ENCODE results near the gene TRPM3.

TRPM3 gene

DNA sequence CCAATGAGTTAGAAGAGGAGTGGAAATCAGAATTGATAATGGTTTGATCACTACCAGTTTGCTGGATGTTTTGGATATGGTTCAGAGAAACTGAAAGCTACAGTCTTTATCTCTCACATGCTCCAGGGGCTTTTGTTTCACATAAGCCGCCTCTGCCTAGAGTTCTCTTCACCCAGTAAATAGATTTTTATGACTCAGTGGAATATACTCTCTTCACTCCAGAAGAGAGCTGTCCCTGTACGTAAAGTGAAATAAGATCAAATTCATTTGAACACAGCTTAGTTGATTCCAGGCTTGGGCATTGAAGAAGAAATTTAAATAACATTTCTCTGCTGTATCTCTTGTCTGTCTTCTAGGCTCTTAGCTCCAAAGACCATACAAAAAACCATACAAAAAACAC, 184.9 kb downstream of the TRPM3 start:
- no peaks in the 10 kb centered on the region for H3K36me3 ChIP-seq (ENCODE audit: insufficient read depth, low read length)
- no peak overlapping the region for H3K9ac ChIP-seq (ENCODE audit: low read depth, low read length)
- H3K9me3 ChIP-seq (ENCODE audit: control insufficient read depth, insufficient read depth, low read length): no peaks in the 10 kb centered on the region
- H3K4me1 ChIP-seq (ENCODE audit: insufficient read depth, low read length): peaks cover 22% of the 10 kb centered on the region

DNA sequence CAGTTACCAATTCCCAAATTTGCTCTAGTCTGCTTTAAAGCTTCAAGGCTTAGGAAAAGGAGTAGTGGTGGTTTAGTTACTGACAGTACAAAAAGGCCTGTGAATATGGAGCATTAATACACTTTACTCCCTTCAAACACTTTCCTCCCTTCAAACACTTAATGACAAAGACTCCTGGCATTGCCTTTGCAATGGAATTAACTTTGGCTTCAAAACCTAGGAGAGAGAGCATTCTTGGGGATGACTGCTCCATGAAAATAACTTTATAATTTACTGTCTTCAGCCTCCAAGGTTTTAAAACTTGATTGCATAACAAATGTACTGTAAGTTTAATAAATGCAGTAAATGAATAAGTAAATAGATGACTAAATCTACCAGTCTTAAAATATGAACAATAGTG, 185.6 kb downstream of the TRPM3 start:
- Histone ChIP-seq H3K9ac (ENCODE audit: low read depth, low read length) (no peak overlapping the region), H3K9me3 (ENCODE audit: control insufficient read depth, insufficient read depth, low read length) (no peaks in the 10 kb centered on the region), H3K36me3 (ENCODE audit: insufficient read depth, low read length) (no peaks in the 10 kb centered on the region), H3K4me1 (ENCODE audit: insufficient read depth, low read length) (peaks cover 19% of the 10 kb centered on the region)

- Histone ChIP-seq H3K9ac (ENCODE audit: low read depth, low read length) (no peak overlapping the region), H3K36me3 (ENCODE audit: insufficient read depth, low read length) (no peaks in the 10 kb centered on the region), H3K4me1 (ENCODE audit: insufficient read depth, low read length) (peaks cover 7% of the 10 kb centered on the region; the same call in 1 of the 2 replicates), H3K9me3 (ENCODE audit: control insufficient read depth, insufficient read depth, low read length) (no peaks in the 10 kb centered on the region)
Observed at GRCh38 chr9:70934642-70935041, 186.8 kb downstream of the TRPM3 start.

DNA sequence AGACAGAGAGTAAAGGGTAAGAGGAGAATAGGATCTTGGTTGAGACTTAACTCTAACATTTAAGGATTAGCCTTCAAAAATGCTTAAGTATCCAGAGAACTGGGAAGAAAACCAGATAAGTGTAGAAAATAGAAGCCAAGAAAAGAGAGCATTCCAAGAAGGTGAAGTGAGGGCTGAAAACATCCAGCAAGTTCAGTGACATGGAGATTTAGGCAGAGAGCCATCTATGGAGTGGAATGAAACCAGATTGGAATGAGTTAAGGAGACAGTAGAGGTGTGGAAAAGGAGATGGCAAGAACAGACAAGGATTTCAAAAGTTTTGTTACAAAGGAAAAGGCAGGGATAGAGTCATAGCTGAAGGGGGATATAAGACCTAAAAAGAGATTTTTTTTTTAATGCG, 188.1 kb downstream of the TRPM3 start:
- no peak overlapping the region for H3K9ac ChIP-seq (ENCODE audit: low read depth, low read length)
- H3K36me3 ChIP-seq (ENCODE audit: insufficient read depth, low read length): no peaks in the 10 kb centered on the region
- H3K4me1 ChIP-seq (ENCODE audit: insufficient read depth, low read length): peaks cover 6% of the 10 kb centered on the region; the same call in 1 of the 2 replicates
- no peaks in the 10 kb centered on the region for H3K9me3 ChIP-seq (ENCODE audit: control insufficient read depth, insufficient read depth, low read length)

GRCh38 chr9:70932097-70932496, 189.3 kb downstream of the TRPM3 start:
- no peaks in the 10 kb centered on the region for H3K36me3 ChIP-seq (ENCODE audit: insufficient read depth, low read length)
- peaks cover 6% of the 10 kb centered on the region; the same call in 1 of the 2 replicates for H3K4me1 ChIP-seq (ENCODE audit: insufficient read depth, low read length)
- H3K9ac ChIP-seq (ENCODE audit: low read depth, low read length): no peak overlapping the region
- H3K9me3 ChIP-seq (ENCODE audit: control insufficient read depth, insufficient read depth, low read length): no peaks in the 10 kb centered on the region

DNA sequence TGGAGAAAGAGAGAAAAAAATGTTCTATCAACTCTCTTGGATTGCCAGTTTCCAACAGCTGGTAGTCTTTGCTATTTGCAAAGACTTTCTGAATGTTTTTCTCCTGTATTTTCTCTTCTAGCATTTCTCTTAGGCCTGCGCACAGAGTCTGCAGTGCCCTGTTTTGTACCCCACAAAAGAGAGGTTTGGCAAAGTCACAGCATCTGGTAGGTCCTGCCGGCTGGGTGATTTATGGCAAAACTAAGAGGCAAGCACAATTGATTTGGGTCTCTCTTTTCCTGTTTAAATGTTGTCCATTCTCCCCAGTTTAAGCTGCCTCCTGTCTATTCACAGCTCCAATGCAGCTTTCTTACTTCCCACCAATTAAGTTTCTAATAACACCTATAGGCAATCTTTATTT, 193.9 kb downstream of the TRPM3 start:
- Histone ChIP-seq H3K9me3 (ENCODE audit: control insufficient read depth, insufficient read depth, low read length) (no peaks in the 10 kb centered on the region), H3K36me3 (ENCODE audit: insufficient read depth, low read length) (no peaks in the 10 kb centered on the region), H3K9ac (ENCODE audit: low read depth, low read length) (no peak overlapping the region), H3K4me1 (ENCODE audit: insufficient read depth, low read length) (peaks cover 6% of the 10 kb centered on the region; the same call in 1 of the 2 replicates)

GRCh38 chr9:70924895-70925547, 196.4 kb downstream of the TRPM3 start:
- Histone ChIP-seq H3K36me3 (ENCODE audit: insufficient read depth, low read length) (no peaks in the 10 kb centered on the region), H3K4me1 (ENCODE audit: insufficient read depth, low read length) (peaks cover 7% of the 10 kb centered on the region), H3K9me3 (ENCODE audit: control insufficient read depth, insufficient read depth, low read length) (no peaks in the 10 kb centered on the region), H3K9ac (ENCODE audit: low read depth, low read length) (no peak overlapping the region)

DNA sequence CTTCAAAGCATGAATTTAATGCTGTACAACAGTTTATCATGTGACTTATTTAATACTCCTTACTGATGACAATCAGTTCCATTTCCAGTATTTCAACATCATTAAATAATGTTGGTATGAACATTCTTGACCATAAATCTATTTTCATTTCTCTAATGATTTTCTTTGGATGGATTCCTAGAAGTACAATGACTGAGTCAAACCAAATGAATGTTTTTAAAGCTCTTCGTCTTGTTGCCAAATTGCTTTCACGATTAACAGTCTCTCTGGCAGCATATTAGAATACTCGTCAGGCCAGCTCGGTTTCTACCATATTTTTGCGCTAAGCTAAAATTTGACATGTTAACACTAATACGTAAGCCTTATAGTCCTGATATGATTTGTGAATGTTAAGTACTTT, 197.0 kb downstream of the TRPM3 start:
- no peaks in the 10 kb centered on the region for H3K9me3 ChIP-seq (ENCODE audit: control insufficient read depth, insufficient read depth, low read length)
- no peak overlapping the region for H3K9ac ChIP-seq (ENCODE audit: low read depth, low read length)
- no peaks in the 10 kb centered on the region for H3K36me3 ChIP-seq (ENCODE audit: insufficient read depth, low read length)
- H3K4me1 ChIP-seq (ENCODE audit: insufficient read depth, low read length): peaks cover 7% of the 10 kb centered on the region

DNA sequence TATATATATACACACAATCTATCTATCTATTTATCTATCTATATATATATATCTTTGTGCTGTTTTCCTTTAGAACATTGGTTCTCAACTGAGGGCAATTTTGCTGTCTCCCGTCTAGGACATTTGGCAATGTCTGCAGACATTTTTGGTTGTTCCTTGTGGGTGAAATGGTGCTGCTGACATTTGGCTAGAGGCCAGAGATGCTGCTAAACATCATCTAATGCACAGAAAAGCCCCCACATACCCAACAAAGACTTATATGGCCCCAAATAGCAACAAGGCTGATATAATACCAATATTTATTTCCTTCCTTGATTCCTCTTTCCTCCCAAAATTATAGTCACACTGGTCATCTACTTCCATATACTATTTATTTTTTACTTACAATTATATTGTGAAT, 197.5 kb downstream of the TRPM3 start:
- Histone ChIP-seq H3K9ac (ENCODE audit: low read depth, low read length) (no peak overlapping the region), H3K9me3 (ENCODE audit: control insufficient read depth, insufficient read depth, low read length) (no peaks in the 10 kb centered on the region), H3K36me3 (ENCODE audit: insufficient read depth, low read length) (no peaks in the 10 kb centered on the region), H3K4me1 (ENCODE audit: insufficient read depth, low read length) (peaks cover 7% of the 10 kb centered on the region)

DNA sequence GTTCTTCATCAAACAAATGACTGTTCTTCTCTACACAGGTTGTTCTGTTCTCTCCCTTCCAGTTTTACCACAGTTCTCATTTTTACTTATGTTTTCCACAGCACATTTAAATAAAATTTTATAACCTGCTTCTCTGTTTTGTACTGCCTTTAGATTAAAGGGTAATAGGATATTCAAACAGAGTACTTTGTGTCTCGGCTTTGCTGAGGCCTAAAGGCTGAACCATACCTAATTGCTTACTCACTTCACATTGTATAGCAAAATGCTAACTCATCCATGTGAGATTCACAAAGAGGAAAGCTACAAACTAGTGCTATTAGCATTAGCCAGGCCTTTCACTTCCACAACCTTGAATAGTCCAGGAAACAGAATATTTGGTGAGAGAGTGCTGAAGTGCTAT, 200.3 kb downstream of the TRPM3 start:
- no peak overlapping the region for H3K9ac ChIP-seq (ENCODE audit: low read depth, low read length)
- no peaks in the 10 kb centered on the region for H3K36me3 ChIP-seq (ENCODE audit: insufficient read depth, low read length)
- H3K4me1 ChIP-seq (ENCODE audit: insufficient read depth, low read length): peaks cover 7% of the 10 kb centered on the region
- no peaks in the 10 kb centered on the region for H3K9me3 ChIP-seq (ENCODE audit: control insufficient read depth, insufficient read depth, low read length)

- no peak overlapping the region for H3K9ac ChIP-seq (ENCODE audit: low read depth, low read length)
- no peaks in the 10 kb centered on the region for H3K36me3 ChIP-seq (ENCODE audit: insufficient read depth, low read length)
- H3K4me1 ChIP-seq (ENCODE audit: insufficient read depth, low read length): peaks cover 7% of the 10 kb centered on the region
- no peaks in the 10 kb centered on the region for H3K9me3 ChIP-seq (ENCODE audit: control insufficient read depth, insufficient read depth, low read length)
Observed at GRCh38 chr9:70917277-70917676, 204.1 kb downstream of the TRPM3 start.

DNA sequence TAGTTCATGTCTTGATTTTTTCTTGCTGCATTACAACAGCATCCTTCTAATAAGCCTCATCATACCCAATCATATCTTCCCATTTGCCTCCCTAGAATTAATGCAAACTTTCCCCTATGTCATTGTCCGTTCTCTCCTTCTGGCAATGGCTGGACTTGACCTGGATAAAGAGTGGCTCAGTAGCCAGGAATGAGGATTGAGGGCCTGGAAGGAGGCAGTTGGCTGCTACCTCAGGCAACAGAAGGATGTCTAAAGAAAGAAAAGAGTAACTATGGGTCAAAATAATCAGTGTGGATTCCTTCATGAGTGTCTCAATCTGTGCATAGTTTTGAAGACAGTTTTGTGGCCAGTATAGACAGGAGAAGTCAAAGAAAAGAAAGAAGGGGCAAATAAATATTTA, 209.6 kb downstream of the TRPM3 start:
- Histone ChIP-seq H3K9me3 (ENCODE audit: control insufficient read depth, insufficient read depth, low read length) (no peaks in the 10 kb centered on the region), H3K36me3 (ENCODE audit: insufficient read depth, low read length) (no peaks in the 10 kb centered on the region), H3K4me1 (ENCODE audit: insufficient read depth, low read length) (no peaks in the 10 kb centered on the region), H3K9ac (ENCODE audit: low read depth, low read length) (no peak overlapping the region)

- no peaks in the 10 kb centered on the region for H3K36me3 ChIP-seq (ENCODE audit: insufficient read depth, low read length)
- no peak overlapping the region for H3K9ac ChIP-seq (ENCODE audit: low read depth, low read length)
- H3K4me1 ChIP-seq (ENCODE audit: insufficient read depth, low read length): no peaks in the 10 kb centered on the region
Observed at GRCh38 chr9:70910598-70910997, 210.8 kb downstream of the TRPM3 start.

GRCh38 chr9:70902692-70903131, 218.7 kb downstream of the TRPM3 start:
- H3K4me1 ChIP-seq (ENCODE audit: insufficient read depth, low read length): peaks cover 12% of the 10 kb centered on the region; the same call in 1 of the 2 replicates
- no peaks in the 10 kb centered on the region for H3K9me3 ChIP-seq (ENCODE audit: control insufficient read depth, insufficient read depth, low read length)
- no peaks in the 10 kb centered on the region for H3K36me3 ChIP-seq (ENCODE audit: insufficient read depth, low read length)
- no peak overlapping the region for H3K9ac ChIP-seq (ENCODE audit: low read depth, low read length)

More at GRCh38 chr9:70910598-70910997, 210.8 kb downstream of the TRPM3 start:
- H3K9me3 ChIP-seq (ENCODE audit: control insufficient read depth, insufficient read depth, low read length): no peaks in the 10 kb centered on the region

DNA sequence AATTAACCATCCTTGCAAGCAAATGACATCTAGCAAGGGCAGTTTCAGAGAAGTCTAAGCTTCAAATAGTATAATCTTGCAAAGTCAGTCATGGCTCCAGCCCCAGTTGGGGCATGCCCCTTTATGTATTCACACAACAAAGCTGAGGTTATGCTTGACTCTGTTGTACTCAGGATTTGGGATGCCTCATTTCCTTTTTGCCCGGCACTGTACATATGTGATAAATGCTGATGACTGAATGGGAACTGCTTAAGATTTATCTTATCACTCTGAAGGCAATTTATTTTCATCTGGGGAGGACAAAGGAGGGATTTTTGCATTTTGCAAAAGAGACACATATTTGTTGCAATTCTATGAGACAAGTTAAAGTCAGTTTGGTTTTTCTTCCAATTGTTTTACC, 219.2 kb downstream of the TRPM3 start:
- Histone ChIP-seq H3K9me3 (ENCODE audit: control insufficient read depth, insufficient read depth, low read length) (no peaks in the 10 kb centered on the region), H3K4me1 (ENCODE audit: insufficient read depth, low read length) (peaks cover 12% of the 10 kb centered on the region; the same call in 1 of the 2 replicates), H3K9ac (ENCODE audit: low read depth, low read length) (no peak overlapping the region), H3K36me3 (ENCODE audit: insufficient read depth, low read length) (no peaks in the 10 kb centered on the region)
